ENCODE data around the gene ATP5MC2.

Gene ATP5MC2

GRCh38 chr12:53624458-53624857 lies 51.4 kb downstream of the ATP5MC2 start:
- H3K9me3 ChIP-seq (ENCODE audit: severe bottlenecking) = no peaks in the 10 kb centered on the region
- no peak overlapping the region for H3K27ac ChIP-seq
- no peak for TF ChIP-seq CTCF (IDR thresholded peaks at IDR 0.05; ENCODE audit: low read depth, low read length)
- no peak for DNase-seq
- H3K4me3 ChIP-seq (ENCODE audit: low read depth, low read length) = no peak overlapping the region
- H3K36me3 ChIP-seq = peaks cover 9% of the 10 kb centered on the region
- no peaks in the 10 kb centered on the region for H3K27me3 ChIP-seq (ENCODE audit: insufficient read depth, low read depth, severe bottlenecking)

GRCh38 chr12:53623548-53624385 lies 52.1 kb downstream of the ATP5MC2 start:
- Histone ChIP-seq H3K27ac (no peak overlapping the region), H3K27me3 (ENCODE audit: insufficient read depth, low read depth, severe bottlenecking) (no peaks in the 10 kb centered on the region), H3K9me3 (ENCODE audit: severe bottlenecking) (no peaks in the 10 kb centered on the region), H3K4me3 (ENCODE audit: low read depth, low read length) (no peak overlapping the region), H3K36me3 (peaks cover 9% of the 10 kb centered on the region)
- DNase-seq = no peak
- no peak for TF ChIP-seq CTCF (IDR thresholded peaks at IDR 0.05; ENCODE audit: low read depth, low read length)

GRCh38 chr12:53622724-53623123 lies 53.2 kb downstream of the ATP5MC2 start:
- H3K9me3 ChIP-seq (ENCODE audit: severe bottlenecking) = no peaks in the 10 kb centered on the region
- TF ChIP-seq CTCF (IDR thresholded peaks at IDR 0.05; ENCODE audit: low read depth, low read length) = no peak
- DNase-seq = no peak
- H3K4me3 ChIP-seq (ENCODE audit: low read depth, low read length) = no peak overlapping the region
- H3K27me3 ChIP-seq (ENCODE audit: insufficient read depth, low read depth, severe bottlenecking) = no peaks in the 10 kb centered on the region
- H3K27ac ChIP-seq = no peak overlapping the region
- peaks cover 9% of the 10 kb centered on the region for H3K36me3 ChIP-seq

- Histone ChIP-seq H3K27ac (no peak overlapping the region), H3K36me3 (peaks cover 6% of the 10 kb centered on the region), H3K4me3 (ENCODE audit: low read depth, low read length) (no peak overlapping the region), H3K9me3 (ENCODE audit: severe bottlenecking) (no peaks in the 10 kb centered on the region), H3K27me3 (ENCODE audit: insufficient read depth, low read depth, severe bottlenecking) (no peaks in the 10 kb centered on the region)
- TF ChIP-seq CTCF (IDR thresholded peaks at IDR 0.05; ENCODE audit: low read depth, low read length) = no peak
- DNase-seq = no peak
Measured at GRCh38 chr12:53618275-53618674, 57.6 kb downstream of the ATP5MC2 start.

GRCh38 chr12:53617700-53618099 lies 58.2 kb downstream of the ATP5MC2 start:
- Histone ChIP-seq H3K27me3 (ENCODE audit: insufficient read depth, low read depth, severe bottlenecking) (no peaks in the 10 kb centered on the region), H3K27ac (no peak overlapping the region), H3K9me3 (ENCODE audit: severe bottlenecking) (no peaks in the 10 kb centered on the region), H3K36me3 (peaks cover 6% of the 10 kb centered on the region), H3K4me3 (ENCODE audit: low read depth, low read length) (no peak overlapping the region)
- no peak for TF ChIP-seq CTCF (IDR thresholded peaks at IDR 0.05; ENCODE audit: low read depth, low read length)
- no peak for DNase-seq

GRCh38 chr12:53616950-53617349 lies 58.9 kb downstream of the ATP5MC2 start:
- H3K27me3 ChIP-seq (ENCODE audit: insufficient read depth, low read depth, severe bottlenecking) = no peaks in the 10 kb centered on the region
- TF ChIP-seq CTCF (IDR thresholded peaks at IDR 0.05; ENCODE audit: low read depth, low read length) = no peak
- peaks cover 6% of the 10 kb centered on the region for H3K36me3 ChIP-seq
- DNase-seq = no peak
- H3K9me3 ChIP-seq (ENCODE audit: severe bottlenecking) = no peaks in the 10 kb centered on the region
- no peak overlapping the region for H3K27ac ChIP-seq
- H3K4me3 ChIP-seq (ENCODE audit: low read depth, low read length) = no peak overlapping the region

Measured in WERI-Rb-1 (cell line).